Left lung (tissue), 10 donors: ENCODE measurements around the gene CACNA1S. TPM values are rescaled to one million over a fixed set of nuclear protein-coding genes. Genes with fewer than 3 reads are reported as not detected.

ENCODE experiments used
- ATAC-seq: fragments of 200-7000 bp; cut with Tn5 transposase; one replicate; pipeline ENCODE4 v1.9.1; 2020; ENCODE audit warnings: moderate library complexity
- DNase-seq, 4 donors: peaks; one replicate each; pipeline ENCODE4 v3.0.0-alpha.2; 2013 to 2020
- H3K27ac ChIP-seq, 2 donors: fragments of 200-600 bp; sonication (generic) in 1 of 2; one replicate each; pipeline versions ENCODE4 v1.5.0 to v1.8.0; 2020 to 2021
- H3K27me3 ChIP-seq, 2 donors: fragments of 200-600 bp; sonication (generic) in 1 of 2; one replicate each; pipeline versions ENCODE4 v1.5.0 to v1.8.0; 2020 to 2021
- H3K36me3 ChIP-seq, 2 donors: fragments of 200-600 bp; sonication (generic) in 1 of 2; one replicate each; pipeline versions ENCODE4 v1.5.0 to v1.8.0; 2020 to 2021
- H3K4me1 ChIP-seq, 2 donors: fragments of 200-600 bp; one replicate each; pipeline ENCODE4 v1.8.0; 2021
- H3K4me3 ChIP-seq, 2 donors: fragments of 200-600 bp; sonication (generic) in 1 of 2; one replicate each; pipeline versions ENCODE4 v1.5.0 to v1.8.0; 2020 to 2021; ENCODE audit warnings: mild to moderate bottlenecking in 1 of 2
- H3K9me3 ChIP-seq, 2 donors: fragments of 200-600 bp; sonication (generic) in 1 of 2; one replicate each; pipeline versions ENCODE4 v1.5.0 to v1.8.0; 2020 to 2021
- intact Hi-C, 2 donors: fragments of 100-400 bp; cut with DNase I; formaldehyde crosslinking; loops; one replicate each; pipeline versions ENCODE4 v1.11.2 to v1.14.2; 2022
- polyA plus RNA-seq, 6 donors: library from polyadenylated mRNA; unstranded; fragments of 120-200 nt; gene quantifications; one replicate each; pipeline ENCODE4 v1.2.1, GENCODE V29; 2013; ENCODE audit not compliant: insufficient read length in 6 of 6
- total RNA-seq, 2 donors: library from RNA; stranded (reverse); fragmentation: NEBNext Ultra II Directional; extraction: Animal tissue kit (Norgen Biotek cat#: 25700); gene quantifications; one replicate each; pipeline ENCODE4 v1.2.1, GENCODE V29; 2021
- TF ChIP-seq, protein P1 (sequence below), 2 donors: fragments of 200-600 bp; sonication (generic) in 1 of 2; IDR thresholded peaks; one replicate each; pipeline versions ENCODE4 v1.5.0 to v1.8.0; 2021; ENCODE audit warnings: antibody characterized with exemption in 2 of 2
- donor health status: DM: no; HTN: yes; CAD: no.
- donor health status: DM: no; HTN: no; CAD: no.

CACNA1S gene
- total and polyA plus RNA-seq, 8 donors, result 0.10 to 0.17 (median 0.12) TPM; not detected in 1

DNA sequence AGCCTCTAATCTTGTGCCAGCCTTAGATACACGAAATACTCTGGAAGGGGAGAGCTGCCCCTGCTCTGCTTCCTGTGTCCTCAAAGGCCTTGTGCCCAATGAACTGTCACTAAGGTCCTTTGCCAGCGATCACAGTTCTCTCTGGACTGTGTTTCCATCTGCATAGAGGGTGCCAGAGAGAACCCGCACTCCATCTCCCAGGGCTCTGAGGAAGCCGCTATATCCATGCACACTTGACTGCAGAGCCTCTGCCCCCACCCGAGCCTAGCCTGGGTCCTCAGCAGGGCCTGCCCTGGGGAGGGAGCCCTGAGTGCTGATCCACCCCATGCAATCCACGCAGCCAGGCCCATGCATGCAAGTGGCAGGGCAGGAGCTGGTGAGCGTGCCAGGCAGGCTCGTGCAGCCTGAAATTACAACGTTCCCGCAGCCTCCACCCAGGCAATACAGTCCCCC, 58.1 kb downstream of the CACNA1S start:
- Histone ChIP-seq H3K27ac (no peak overlapping the region), H3K4me3 (no peak overlapping the region), H3K27me3 (no peaks in the 10 kb centered on the region), H3K4me1 (no peaks in the 10 kb centered on the region), H3K9me3 (no peaks in the 10 kb centered on the region), H3K36me3 (no peaks in the 10 kb centered on the region)
- intact Hi-C loops, result no loop called here
- TF ChIP-seq, protein P1, sequence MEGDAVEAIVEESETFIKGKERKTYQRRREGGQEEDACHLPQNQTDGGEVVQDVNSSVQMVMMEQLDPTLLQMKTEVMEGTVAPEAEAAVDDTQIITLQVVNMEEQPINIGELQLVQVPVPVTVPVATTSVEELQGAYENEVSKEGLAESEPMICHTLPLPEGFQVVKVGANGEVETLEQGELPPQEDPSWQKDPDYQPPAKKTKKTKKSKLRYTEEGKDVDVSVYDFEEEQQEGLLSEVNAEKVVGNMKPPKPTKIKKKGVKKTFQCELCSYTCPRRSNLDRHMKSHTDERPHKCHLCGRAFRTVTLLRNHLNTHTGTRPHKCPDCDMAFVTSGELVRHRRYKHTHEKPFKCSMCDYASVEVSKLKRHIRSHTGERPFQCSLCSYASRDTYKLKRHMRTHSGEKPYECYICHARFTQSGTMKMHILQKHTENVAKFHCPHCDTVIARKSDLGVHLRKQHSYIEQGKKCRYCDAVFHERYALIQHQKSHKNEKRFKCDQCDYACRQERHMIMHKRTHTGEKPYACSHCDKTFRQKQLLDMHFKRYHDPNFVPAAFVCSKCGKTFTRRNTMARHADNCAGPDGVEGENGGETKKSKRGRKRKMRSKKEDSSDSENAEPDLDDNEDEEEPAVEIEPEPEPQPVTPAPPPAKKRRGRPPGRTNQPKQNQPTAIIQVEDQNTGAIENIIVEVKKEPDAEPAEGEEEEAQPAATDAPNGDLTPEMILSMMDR (IDR thresholded peaks at IDR 0.05), result no peak
- no peak for ATAC-seq
- DNase-seq, result no peak

DNA sequence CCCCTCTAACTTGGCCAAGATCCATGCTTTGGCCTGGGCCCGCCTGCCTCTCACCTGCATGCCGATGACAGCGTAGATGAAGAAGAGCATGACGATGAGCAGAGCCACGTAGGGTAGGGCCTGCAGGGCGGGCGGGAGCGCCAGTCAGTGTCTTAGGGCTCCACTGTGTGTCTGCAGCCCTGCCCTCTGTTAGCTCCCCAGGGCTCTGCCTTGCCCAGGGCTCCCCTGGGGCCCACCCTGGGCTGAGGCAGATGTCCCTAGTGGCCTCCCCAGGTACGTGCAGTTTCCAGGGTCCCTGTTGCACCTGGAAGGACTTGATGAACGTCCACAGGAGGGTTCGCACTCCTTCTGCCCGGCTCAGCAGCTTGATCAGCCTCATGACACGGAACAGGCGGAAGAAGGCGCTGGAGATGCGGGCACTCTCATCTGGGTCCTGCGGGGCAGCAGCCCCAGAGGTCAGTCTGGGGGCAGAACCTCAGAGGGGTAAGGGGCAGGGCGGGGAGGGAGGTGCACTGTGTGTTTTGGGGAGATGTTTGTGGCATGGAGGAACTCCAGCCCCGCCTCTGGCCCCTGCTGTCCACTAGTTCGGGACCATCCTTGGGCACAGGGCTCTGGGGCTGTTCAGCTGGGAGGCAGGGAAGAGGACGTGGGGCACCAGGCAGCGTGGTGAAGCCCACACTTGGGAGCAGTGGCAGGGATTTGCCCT, 58.9 kb downstream of the CACNA1S start:
- ATAC-seq, result no peak
- no peaks in the 10 kb centered on the region for H3K36me3 ChIP-seq

DNA sequence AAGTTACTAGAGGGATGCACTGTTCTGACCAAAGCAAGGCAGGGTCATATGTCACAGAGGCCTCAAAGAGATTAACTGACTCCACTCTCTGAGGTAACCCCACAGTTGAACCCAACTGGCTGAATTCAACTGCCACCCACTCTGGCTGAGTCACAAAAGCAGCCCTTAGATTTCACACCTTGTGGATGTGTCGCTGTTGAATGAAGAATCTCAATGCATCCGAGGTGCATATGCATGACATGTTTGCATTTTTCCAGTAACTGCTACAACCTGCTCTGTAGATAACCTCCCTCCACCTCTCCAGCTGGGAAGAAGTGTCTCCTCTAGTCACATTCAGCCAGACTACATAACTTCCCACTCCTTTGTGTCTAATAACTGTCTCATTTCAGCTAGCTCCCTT, 60.8 kb downstream of the CACNA1S start:
- no peak for DNase-seq
- no peak overlapping the region for H3K27ac ChIP-seq
- H3K27me3 ChIP-seq, result no peaks in the 10 kb centered on the region
- ATAC-seq, result no peak
- no peaks in the 10 kb centered on the region for H3K9me3 ChIP-seq
- TF ChIP-seq, protein P1 (IDR thresholded peaks at IDR 0.05), result no peak
- H3K4me3 ChIP-seq, result no peak overlapping the region
- H3K4me1 ChIP-seq, result no peaks in the 10 kb centered on the region
- intact Hi-C loops, result no loop called here
- H3K36me3 ChIP-seq, result no peaks in the 10 kb centered on the region

More for the DNA sequence above, 58.9 kb downstream of the CACNA1S start:
- H3K9me3 ChIP-seq, result no peaks in the 10 kb centered on the region
- intact Hi-C loops, result no loop called here
- H3K27ac ChIP-seq, result no peak overlapping the region
- TF ChIP-seq, protein P1 (IDR thresholded peaks at IDR 0.05), result no peak
- H3K4me3 ChIP-seq, result no peak overlapping the region
- no peak for DNase-seq
- no peaks in the 10 kb centered on the region for H3K4me1 ChIP-seq
- H3K27me3 ChIP-seq, result no peaks in the 10 kb centered on the region

DNA sequence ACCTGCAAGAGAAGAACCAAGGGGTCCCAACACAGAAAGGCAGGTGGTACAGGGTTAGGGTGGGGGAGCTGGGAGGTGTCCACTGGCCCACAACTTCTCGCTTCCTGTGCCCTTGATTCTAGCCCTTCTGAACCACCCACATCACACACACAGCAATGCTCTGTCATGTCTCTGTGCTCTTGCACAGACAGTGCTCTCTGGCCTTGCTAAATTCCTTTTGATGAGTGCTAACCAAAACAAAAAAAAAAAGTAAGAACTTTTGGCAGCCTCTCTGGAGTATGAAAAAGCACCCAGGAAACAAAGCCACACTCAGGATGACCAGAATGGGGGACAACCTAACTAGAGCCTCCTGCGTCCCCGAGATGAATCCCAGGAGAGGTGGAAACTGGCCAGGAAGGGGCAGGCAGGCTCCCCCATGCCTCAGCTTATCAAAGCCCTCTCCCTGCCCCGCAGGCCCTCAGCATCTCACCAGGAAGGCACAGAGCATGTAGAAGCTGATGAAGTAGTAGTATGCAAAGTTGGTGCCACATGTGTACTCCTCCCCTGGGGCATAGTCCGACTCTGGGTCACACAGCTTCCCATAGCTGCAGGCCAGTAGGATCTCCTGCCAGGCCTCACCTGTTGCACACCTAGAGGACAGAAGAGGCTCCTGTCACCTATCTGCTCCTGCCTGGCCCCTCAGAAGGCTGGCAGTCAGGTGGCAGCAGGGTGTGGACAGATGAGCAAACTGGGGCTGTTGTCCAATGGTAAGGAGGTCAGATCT, 61.5 kb downstream of the CACNA1S start:
- TF ChIP-seq, protein P1 (IDR thresholded peaks at IDR 0.05), result no peak
- ATAC-seq, result no peak
- H3K36me3 ChIP-seq, result no peaks in the 10 kb centered on the region
- no peaks in the 10 kb centered on the region for H3K27me3 ChIP-seq
- no peak for DNase-seq
- intact Hi-C loops, result no loop called here
- no peaks in the 10 kb centered on the region for H3K9me3 ChIP-seq
- no peak overlapping the region for H3K27ac ChIP-seq
- no peak overlapping the region for H3K4me3 ChIP-seq
- no peaks in the 10 kb centered on the region for H3K4me1 ChIP-seq

DNA sequence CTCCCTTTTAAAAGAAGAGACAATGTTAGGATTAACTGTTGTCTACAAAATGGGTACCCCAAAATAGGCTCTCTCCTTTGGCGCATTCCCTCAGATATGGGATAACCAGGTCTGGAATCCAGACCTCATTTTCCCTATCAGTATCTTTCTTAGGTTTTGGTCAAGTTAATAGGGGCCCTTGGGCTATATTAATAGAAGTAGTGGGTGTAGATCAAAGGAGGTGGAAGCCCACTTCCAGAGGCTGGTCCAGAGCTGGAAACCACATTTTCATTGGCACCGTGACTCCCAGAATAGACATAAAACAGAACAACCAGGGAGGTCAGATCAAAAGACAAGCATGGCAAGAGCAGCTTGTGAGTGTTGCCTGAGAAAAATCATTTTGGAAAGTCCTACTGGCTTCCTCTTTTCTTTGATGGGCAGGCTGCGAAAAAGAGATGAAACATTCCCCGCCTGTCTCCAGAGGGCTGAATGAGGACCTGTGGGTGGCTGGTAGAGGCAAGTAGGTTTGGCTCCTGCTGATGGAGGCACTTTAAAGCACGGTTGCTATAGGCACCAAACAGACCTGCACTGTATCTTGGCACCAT, 62.9 kb downstream of the CACNA1S start:
- no peak overlapping the region for H3K27ac ChIP-seq
- H3K27me3 ChIP-seq, result no peaks in the 10 kb centered on the region
- DNase-seq (no peak), ATAC-seq (no peak)
- TF ChIP-seq, protein P1 (IDR thresholded peaks at IDR 0.05), result no peak
- intact Hi-C loops, result loop anchor here in 1 of 2 donors (10.0 kb wide), 1 partner anchor 75 kb away; no protein-coding TSS in a partner anchor
- H3K4me1 ChIP-seq, result no peaks in the 10 kb centered on the region
- no peak overlapping the region for H3K4me3 ChIP-seq
- H3K9me3 ChIP-seq, result no peaks in the 10 kb centered on the region
- no peaks in the 10 kb centered on the region for H3K36me3 ChIP-seq
